Neural cell (in vitro differentiated cells): ENCODE measurements around the gene LDLRAD3. TPM values are rescaled to one million over a fixed set of nuclear protein-coding genes. Genes with fewer than 3 reads are reported as not detected.

ENCODE experiments used
- H2AFZ ChIP-seq: fragments of 200-600, 300-800 bp; sonication (generic), shearing (Covaris generic); 2 replicates; pipeline ENCODE4 v1.6.0; 2014; ENCODE audit warnings: low read depth, mild to moderate bottlenecking, antibody characterized with exemption, low read length, moderate library complexity
- H3F3A ChIP-seq: fragments of 200-600 bp; shearing (Covaris generic); 2 replicates; pipeline ENCODE4 v1.6.1; 2016; ENCODE audit warnings: mild to moderate bottlenecking, moderate library complexity, mixed read lengths, antibody characterized with exemption, low read length; ENCODE audit not compliant: insufficient read depth, poor library complexity, severe bottlenecking
- H3K27ac ChIP-seq: fragments of 200-600, 300-800 bp; sonication (generic), shearing (Covaris generic); 2 replicates; pipeline ENCODE4 v1.5.1; 2014; ENCODE audit warnings: mild to moderate bottlenecking, low read length, moderate library complexity
- H3K27me3 ChIP-seq: fragments of 300-800, 200-600 bp; sonication (generic), shearing (Covaris generic); 2 replicates; pipeline ENCODE4 v1.6.0; 2014; ENCODE audit warnings: mild to moderate bottlenecking, low read depth, low read length, moderate library complexity; ENCODE audit not compliant: insufficient read depth
- H3K36me3 ChIP-seq: fragments of 300-800, 200-600 bp; sonication (generic), shearing (Covaris generic); 2 replicates; pipeline ENCODE4 v1.5.1; 2014; ENCODE audit warnings: mild to moderate bottlenecking, antibody characterized with exemption, low read length, moderate library complexity; ENCODE audit not compliant: insufficient read depth
- H3K4me2 ChIP-seq: fragments of 300-800, 200-600 bp; sonication (generic), shearing (Covaris generic); 2 replicates; pipeline ENCODE4 v1.6.0; 2014; ENCODE audit warnings: mild to moderate bottlenecking, low read length
- H3K4me3 ChIP-seq: fragments of 300-800, 200-600 bp; sonication (generic), shearing (Covaris generic); 2 replicates; pipeline ENCODE4 v1.5.1; 2014; ENCODE audit warnings: mild to moderate bottlenecking, low read length, moderate library complexity
- H3K79me2 ChIP-seq: fragments of 200-600 bp; shearing (Covaris generic); replicated peaks from 2 replicates; pipeline ENCODE4 v1.6.0; 2014; ENCODE audit warnings: mild to moderate bottlenecking, low read length, moderate library complexity; ENCODE audit not compliant: insufficient read depth
- H3K9ac ChIP-seq: fragments of 300-800, 200-600 bp; sonication (generic), shearing (Covaris generic); 2 replicates; pipeline ENCODE4 v1.6.1; 2016; ENCODE audit warnings: mild to moderate bottlenecking, low read length, mixed read lengths
- H3K9me2 ChIP-seq: fragments of 200-600 bp; shearing (Covaris generic); 2 replicates; pipeline ENCODE4 v1.6.1; 2016; ENCODE audit warnings: mild to moderate bottlenecking, low read length, mixed read lengths; ENCODE audit not compliant: insufficient read depth
- H3K9me3 ChIP-seq: fragments of 200-600, 300-800 bp; sonication (generic), shearing (Covaris generic); 2 replicates; pipeline ENCODE4 v1.6.1; 2016; ENCODE audit warnings: mild to moderate bottlenecking, mixed run types, low read length, moderate library complexity, mixed read lengths
- H4K20me1 ChIP-seq: fragments of 200-600 bp; shearing (Covaris generic); 2 replicates; pipeline ENCODE4 v1.6.1; 2016; ENCODE audit warnings: mild to moderate bottlenecking, mixed run types; ENCODE audit not compliant: insufficient read depth
- CTCF ChIP-seq: fragments of 450-650 bp; IDR thresholded peaks from 2 replicates; pipeline ENCODE4 v1.5.1; 2014; ENCODE audit warnings: antibody characterized with exemption, mild to moderate bottlenecking, moderate library complexity; ENCODE audit not compliant: poor library complexity, severe bottlenecking
- EP300 ChIP-seq: fragments of 450-650 bp; conservative IDR thresholded peaks from 2 replicates; pipeline ENCODE4 v1.6.1; 2014; ENCODE audit warnings: antibody characterized with exemption, mild to moderate bottlenecking, moderate library complexity; ENCODE audit not compliant: poor library complexity, severe bottlenecking
- EZH2 ChIP-seq: fragments of 200-600, 300-800 bp; shearing (Covaris generic), sonication (generic); IDR thresholded peaks from 2 replicates; pipeline ENCODE4 v1.6.1; 2014; ENCODE audit warnings: antibody characterized with exemption, low read length, borderline replicate concordance, mild to moderate bottlenecking; ENCODE audit not compliant: insufficient read depth, poor library complexity, severe bottlenecking
- MXI1 ChIP-seq: fragments of 450-650 bp; conservative IDR thresholded peaks from 2 replicates; pipeline ENCODE4 v1.6.1; 2014; ENCODE audit warnings: antibody characterized with exemption, mild to moderate bottlenecking; ENCODE audit not compliant: poor library complexity, severe bottlenecking
- POLR2AphosphoS5 ChIP-seq: IDR thresholded peaks from 2 replicates; pipeline ENCODE4 v1.6.1; 2012
- RAD21 ChIP-seq: fragments of 450-650 bp; conservative IDR thresholded peaks from 2 replicates; pipeline ENCODE4 v1.6.1; 2014; ENCODE audit warnings: antibody characterized with exemption, mild to moderate bottlenecking, moderate library complexity
- REST ChIP-seq: IDR thresholded peaks from 2 replicates; pipeline ENCODE4 v1.6.1; 2012; ENCODE audit warnings: borderline replicate concordance
- SMC3 ChIP-seq: fragments of 450-650 bp; conservative IDR thresholded peaks from 2 replicates; pipeline ENCODE4 v1.6.1; 2014; ENCODE audit warnings: antibody characterized with exemption, mild to moderate bottlenecking, moderate library complexity; ENCODE audit not compliant: poor library complexity
- TAF1 ChIP-seq: IDR thresholded peaks from 2 replicates; pipeline ENCODE4 v1.6.1; 2012; ENCODE audit warnings: low read depth
- polyA plus RNA-seq: library from polyadenylated mRNA; depleted of rRNA; stranded (reverse); fragments of >200 nt; gene quantifications from 2 replicates; pipeline ENCODE4 v1.2.3, GENCODE V29; 2014

LDLRAD3 gene
- polyA plus RNA-seq, 1 donor from 2014 or later, result 3.5 TPM

GRCh38 chr11:36056160-36056751 lies 112.4 kb downstream of the LDLRAD3 start:
- no peak overlapping the region for H3K9ac ChIP-seq
- H3K79me2 ChIP-seq, result no peaks in the 10 kb centered on the region
- H3K9me2 ChIP-seq, result no peaks in the 10 kb centered on the region
- H3K27ac ChIP-seq, result no peak overlapping the region
- no peaks in the 10 kb centered on the region for H3K36me3 ChIP-seq
- no peak overlapping the region for H2AFZ ChIP-seq
- H3K9me3 ChIP-seq, result peaks cover 4% of the 10 kb centered on the region
- no peak overlapping the region for H3K4me2 ChIP-seq
- TF ChIP-seq TAF1, result no peak
- TF ChIP-seq MXI1, result no peak
- no peak for TF ChIP-seq EP300
- no peak for TF ChIP-seq POLR2AphosphoS5
- no peak for TF ChIP-seq RAD21
- TF ChIP-seq CTCF, result no peak
- no peak for TF ChIP-seq SMC3
- TF ChIP-seq REST, result no peak
- no peak for TF ChIP-seq EZH2
- H3K4me3 ChIP-seq, result no peak overlapping the region
- no peaks in the 10 kb centered on the region for H3F3A ChIP-seq
- H3K27me3 ChIP-seq, result no peaks in the 10 kb centered on the region
- H4K20me1 ChIP-seq, result no peaks in the 10 kb centered on the region

GRCh38 chr11:36057379-36058042 lies 113.6 kb downstream of the LDLRAD3 start:
- no peak overlapping the region for H2AFZ ChIP-seq
- no peaks in the 10 kb centered on the region for H3K9me2 ChIP-seq
- H3K9me3 ChIP-seq, result peaks cover 4% of the 10 kb centered on the region
- H3K27ac ChIP-seq, result no peak overlapping the region
- H3F3A ChIP-seq, result no peaks in the 10 kb centered on the region
- no peak overlapping the region for H3K4me3 ChIP-seq
- no peak overlapping the region for H3K4me2 ChIP-seq
- no peaks in the 10 kb centered on the region for H4K20me1 ChIP-seq
- H3K9ac ChIP-seq, result no peak overlapping the region
- no peaks in the 10 kb centered on the region for H3K27me3 ChIP-seq
- TF ChIP-seq EP300 (no peak), CTCF (no peak), MXI1 (no peak), SMC3 (no peak), EZH2 (no peak), TAF1 (no peak), RAD21 (no peak), POLR2AphosphoS5 (no peak), REST (no peak)
- H3K36me3 ChIP-seq, result no peaks in the 10 kb centered on the region
- H3K79me2 ChIP-seq, result no peaks in the 10 kb centered on the region
